GM21723 (cell line): ENCODE results near the gene SPTY2D1.
"Not testable (repeated sequence)": the region's sequence is repeated elsewhere in the genome, so short reads cannot be mapped to it uniquely, and the experiment has no call there.

Experiments used
- ATAC-seq: cut with Tn5 transposase; IDR thresholded peaks from one replicate; pipeline ENCODE4 v1.9.1; 2021; ENCODE audit warnings: mild to moderate bottlenecking, moderate library complexity; ENCODE audit not compliant: unreplicated experiment

Gene SPTY2D1

GRCh38 chr11:18618342-18619025 lies 15.7 kb downstream of the SPTY2D1 start:
- no peak for ATAC-seq

GRCh38 chr11:18617688-18618341 lies 16.3 kb downstream of the SPTY2D1 start:
- peak; percentile 41 for ATAC-seq

DNA sequence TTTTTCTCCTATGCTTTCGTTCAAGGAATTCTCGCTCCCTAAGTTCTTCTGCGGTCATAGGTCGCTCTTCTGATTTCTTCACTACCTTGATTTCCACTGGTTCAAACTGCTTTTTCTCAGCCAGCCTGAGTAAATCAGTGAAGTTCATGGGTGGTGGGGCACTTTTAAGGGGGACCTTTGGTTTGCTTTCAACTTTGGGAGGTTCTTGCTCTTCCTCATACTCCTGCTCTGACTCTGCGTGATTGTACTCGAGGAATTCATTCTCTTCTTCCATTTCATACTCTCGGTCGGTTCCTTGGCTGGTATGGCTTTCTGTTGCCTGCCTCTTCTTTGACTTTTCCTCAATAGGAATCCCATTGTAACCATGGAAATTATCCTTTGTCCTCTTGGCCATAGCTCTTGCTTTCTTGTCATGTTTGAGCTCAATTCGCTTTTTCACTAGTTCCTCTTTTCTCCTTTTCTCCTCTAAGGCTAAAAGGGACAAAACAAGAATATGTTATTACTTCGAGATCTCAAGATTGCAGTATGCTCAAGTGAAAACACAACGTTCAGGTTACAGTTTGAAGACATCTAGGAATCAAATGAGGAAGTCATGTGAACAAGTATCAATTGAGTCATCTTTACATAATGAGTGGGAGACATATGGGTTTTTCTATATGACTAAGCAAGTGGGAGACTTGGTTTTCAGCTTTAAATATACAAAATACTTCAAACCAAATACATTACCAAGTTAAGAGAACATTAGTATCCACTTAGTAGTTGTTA lies 18.3 kb downstream of the SPTY2D1 start:
- peak; percentile 91 for ATAC-seq

DNA sequence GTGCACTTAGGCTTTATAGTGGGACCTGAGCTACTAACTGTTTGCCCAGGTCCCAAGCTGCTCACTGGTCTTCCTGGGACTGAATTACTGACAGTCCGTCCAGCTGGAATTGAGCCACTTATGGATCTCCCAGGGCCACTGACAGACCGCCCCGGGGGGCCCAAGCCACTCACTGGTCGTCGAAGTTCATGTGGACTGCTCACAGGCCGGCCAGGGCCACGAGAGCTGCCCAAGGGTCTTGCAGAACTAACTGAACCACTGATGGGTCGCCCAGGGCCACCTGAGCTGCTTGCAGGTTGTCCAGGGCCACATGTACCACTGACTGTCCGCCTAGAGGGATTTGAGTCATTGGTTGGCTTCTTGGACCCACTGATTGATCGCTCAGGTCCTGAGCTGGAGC lies 19.5 kb downstream of the SPTY2D1 start:
- ATAC-seq = no peak

DNA sequence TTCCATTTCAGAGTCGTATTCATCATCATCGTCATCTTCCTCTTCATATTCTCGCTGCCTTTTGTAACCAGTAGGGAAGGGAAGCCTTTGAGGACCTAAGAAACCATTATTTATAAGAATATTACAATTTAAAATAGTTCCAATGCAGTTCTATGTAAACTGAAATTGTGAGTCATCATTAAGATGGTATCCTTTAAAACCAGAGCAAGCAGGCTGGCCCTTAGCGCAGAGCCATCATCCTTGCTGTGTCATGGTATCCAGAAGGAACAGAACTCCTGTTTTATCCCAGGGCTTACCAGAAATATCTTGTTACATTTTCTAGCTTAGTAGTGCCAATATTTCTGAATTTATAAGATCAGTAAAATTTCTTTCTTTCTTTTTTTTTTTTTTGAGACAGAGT lies 21.7 kb downstream of the SPTY2D1 start:
- no peak for ATAC-seq

GRCh38 chr11:18611196-18611595 lies 22.9 kb downstream of the SPTY2D1 start:
- ATAC-seq = no peak

GRCh38 chr11:18608376-18608775 lies 25.8 kb downstream of the SPTY2D1 start:
- no peak for ATAC-seq

GRCh38 chr11:18600915-18601569 lies 33.1 kb downstream of the SPTY2D1 start:
- ATAC-seq = no peak

DNA sequence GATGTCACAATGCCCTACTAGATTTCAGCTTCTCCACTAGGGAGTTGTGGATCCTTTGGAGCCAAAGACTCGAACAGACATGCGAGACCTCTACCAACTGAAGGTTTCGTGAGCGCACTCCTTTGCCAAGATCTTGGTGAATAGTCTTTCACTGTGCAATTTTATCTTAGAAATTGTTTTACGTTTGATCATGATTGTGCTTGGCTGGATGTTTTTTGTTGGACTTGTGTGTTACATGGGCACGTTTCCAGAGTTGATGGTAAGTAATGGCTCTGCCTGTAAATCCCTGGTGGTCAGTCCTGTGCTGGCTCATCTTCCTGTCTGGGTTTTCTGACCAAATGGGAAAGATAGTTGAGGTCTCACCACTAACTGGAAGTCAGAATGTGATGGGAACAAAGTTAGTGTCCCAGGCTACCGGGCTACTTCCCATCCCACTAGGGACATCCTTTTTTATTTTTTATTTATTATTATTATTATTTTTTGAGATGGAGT lies 34.4 kb downstream of the SPTY2D1 start, which contains the start of gene MISFA:
TSS of gene MISFA (plus strand) at position 51 of the 492 bp plus-strand sequence. CDS start at position 191, 140 bp downstream.
- ATAC-seq = no peak

DNA sequence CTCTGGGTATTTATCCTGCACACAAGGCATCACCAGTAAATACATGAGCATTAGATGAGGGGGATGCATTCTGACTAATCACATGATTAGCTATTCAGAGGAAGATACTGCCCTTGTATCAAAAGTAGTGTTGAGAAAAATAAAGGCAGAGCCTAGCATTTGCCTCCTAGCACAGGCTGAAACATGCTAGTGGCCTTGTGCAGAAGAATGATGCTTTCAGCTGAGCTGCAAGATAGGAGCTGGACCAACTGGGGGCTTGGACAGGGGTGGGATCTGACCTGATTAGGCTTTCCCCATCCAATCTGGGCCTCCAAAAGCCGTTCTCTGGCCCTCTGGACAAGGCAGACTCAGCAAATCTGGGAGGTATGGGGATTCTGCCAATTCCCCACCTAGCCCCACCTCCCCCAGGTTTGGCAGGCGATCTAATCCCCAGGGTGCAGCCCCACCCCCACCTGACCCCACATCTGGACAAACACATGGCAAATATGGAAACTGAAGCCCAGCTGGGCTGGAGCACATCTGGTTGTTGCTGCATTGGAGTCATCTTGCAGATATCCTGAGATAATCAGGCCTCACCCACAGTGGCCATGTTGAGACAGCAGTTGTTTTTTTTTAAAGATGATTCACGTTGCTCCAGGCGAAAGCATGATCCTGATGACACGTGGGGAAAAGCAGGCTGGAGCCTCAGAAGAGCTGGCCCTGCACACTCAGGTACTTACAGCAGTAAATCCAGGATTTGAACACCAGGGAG lies 39.0 kb downstream of the SPTY2D1 start:
- no peak for ATAC-seq

DNA sequence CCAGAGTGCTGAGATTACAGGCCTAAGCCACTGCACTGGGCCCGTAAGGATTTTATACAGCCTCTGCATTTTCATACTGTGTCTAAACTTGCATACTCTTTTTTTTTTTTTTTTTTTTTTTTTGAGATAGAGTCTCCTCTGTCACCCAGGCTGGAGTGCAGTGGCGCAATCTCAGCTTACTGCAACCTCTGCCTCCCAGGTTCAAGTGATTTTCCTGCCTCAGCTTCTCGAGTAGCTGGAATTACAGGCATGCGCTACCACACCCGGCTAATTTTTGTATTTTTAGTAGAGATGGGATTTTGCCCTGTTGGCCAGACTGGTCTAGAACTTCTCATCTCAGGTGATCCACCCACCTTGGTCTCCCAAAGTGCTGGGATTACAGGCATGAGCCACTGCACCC lies 40.1 kb downstream of the SPTY2D1 start:
- not testable (repeated sequence) for ATAC-seq

DNA sequence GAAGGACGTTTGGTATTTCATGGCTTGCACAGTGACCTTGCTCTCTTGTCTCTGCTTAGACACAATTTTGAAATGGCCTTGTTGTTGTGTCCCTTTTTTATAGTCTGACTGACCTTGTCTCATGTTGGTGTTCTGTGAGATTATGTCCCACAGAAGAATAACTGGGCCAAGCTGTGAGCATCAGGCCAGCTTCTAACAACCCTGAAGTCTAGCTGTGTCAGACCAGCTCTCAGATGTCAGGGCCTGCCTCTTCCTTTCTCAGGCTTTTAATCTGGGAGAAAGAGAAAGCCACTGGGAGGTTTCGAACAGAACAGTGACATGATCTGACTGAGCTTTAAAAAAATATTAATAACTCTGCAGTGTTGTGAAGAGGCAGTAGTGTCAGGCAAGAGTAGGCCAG lies 43.6 kb downstream of the SPTY2D1 start:
- no peak for ATAC-seq

GRCh38 chr11:18588297-18589252 lies 45.6 kb downstream of the SPTY2D1 start, which contains the start of gene UEVLD:
UEVLD (minus strand) TSS chr11:18588734; CDS start chr11:18588654, 80 bp downstream.
- ATAC-seq = peak; percentile 77

DNA sequence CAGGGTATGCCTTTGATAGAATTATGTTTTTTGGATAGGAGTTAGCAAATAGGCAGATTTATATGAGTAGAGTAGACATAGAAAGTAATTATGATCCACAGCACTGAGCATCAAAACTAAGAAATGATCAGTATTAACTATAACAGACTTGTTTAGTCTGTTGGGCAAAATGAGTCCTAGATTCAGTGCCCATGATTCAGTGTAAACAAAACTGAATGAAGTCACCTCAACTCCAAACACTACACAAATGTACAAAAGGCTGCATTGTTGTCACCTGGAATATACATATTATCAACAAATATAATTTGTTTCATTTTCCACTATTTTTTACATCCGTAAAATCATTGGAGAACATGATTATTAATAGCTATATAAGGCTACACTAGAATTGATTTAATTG lies 52.3 kb downstream of the SPTY2D1 start:
- ATAC-seq = no peak

GRCh38 chr11:18580113-18580766 lies 53.9 kb downstream of the SPTY2D1 start:
- ATAC-seq = no peak

DNA sequence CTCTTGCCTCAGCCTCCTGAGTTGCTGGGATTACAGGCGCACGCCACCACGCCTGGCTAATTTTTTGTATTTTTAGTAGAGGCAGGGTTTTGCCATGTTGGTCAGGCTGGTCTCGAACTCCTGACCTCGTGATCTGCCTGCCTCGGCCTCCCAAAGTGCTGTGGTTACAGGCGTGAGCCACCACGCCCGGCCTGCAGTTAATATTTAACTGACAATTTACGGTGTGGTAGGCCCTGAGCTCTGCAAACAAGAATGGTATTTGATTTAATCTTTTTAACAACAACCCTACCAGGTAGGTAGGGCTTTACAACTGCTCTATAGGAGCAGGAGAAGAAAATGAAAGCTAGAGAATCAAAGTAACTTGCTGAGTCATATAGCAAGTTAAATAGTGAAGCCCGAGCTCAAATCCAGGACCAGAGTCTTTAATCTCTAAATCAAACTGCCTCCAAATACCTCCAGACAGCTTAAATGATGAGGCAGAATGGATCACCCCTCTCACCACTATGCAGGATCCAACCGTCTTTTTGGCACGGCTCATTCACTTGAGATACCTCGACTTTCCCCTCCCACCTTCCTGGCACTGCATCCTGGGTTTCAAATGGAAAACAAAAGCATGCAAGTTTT lies 55.1 kb downstream of the SPTY2D1 start:
- ATAC-seq = peak; percentile 72

DNA sequence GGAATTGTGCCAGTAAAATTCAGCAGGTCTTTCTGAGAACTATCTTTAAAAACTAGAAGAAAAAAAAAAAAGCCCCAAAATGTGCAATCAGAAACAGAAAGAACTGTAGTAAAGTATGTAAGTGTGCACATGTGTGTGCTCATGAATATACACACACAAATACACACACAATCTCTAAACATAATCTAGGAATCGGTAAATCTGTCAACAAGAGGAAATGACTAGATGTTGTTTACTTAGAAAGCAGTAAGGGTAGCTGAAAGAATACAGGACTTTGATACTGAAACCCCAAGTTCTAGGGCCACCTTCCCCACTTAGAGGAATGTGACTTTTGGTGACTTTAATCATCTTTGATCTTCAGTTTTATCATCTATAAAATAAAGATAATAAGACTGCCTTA lies 58.8 kb downstream of the SPTY2D1 start:
- ATAC-seq = no peak

- no peak for ATAC-seq
These were observed 67.1 kb downstream of the SPTY2D1 start for GRCh38 chr11:18567081-18567480.
